ENCODE data around the gene SUSD6. TPM values are rescaled to one million over a fixed set of nuclear protein-coding genes. Genes with fewer than 3 reads are reported as not detected.

Gene SUSD6
- total RNA-seq, 1 donor from 2014 or later: 67.1 TPM

DNA sequence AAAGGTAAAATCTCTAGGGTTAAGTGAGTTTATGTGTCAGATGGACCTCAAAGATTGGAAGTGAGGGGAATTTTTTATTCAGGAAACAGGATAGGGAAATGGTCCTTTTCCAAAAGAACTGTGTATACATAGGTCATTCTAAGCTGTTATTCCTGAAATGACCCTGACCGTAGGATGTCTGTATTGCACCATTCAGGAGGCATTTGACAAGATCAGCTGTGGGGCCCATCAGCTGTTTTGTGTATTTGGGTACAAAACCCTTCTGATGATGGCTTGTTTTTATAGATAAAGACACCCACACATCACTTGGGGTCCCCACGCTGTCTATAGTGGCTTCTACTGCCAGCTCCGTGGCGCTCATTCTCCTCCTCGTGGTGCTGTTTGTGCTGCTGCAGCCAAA, 92.9 kb downstream of the SUSD6 start:
- peaks cover 82% of the 10 kb centered on the region for H3K4me1 Mint-ChIP-seq
- ATAC-seq (ENCODE audit: low read depth): no peak
- no peak for TF ChIP-seq CTCF (IDR thresholded peaks at IDR 0.05)
- CTCF ChIA-PET: interaction anchor here (1.1 to 1.3 kb wide), 3 partner anchors 11 to 23 kb away, joined by 3 read pairs; no protein-coding TSS in a partner anchor
- no peak overlapping the region for H3K4me3 Mint-ChIP-seq
- H3K27ac Mint-ChIP-seq: no peak overlapping the region
- intact Hi-C loops (cut with micrococcal nuclease): no loop called here
- no peaks in the 10 kb centered on the region for H3K27me3 Mint-ChIP-seq
- no peaks in the 10 kb centered on the region for H3K9me3 Mint-ChIP-seq
- POLR2A ChIA-PET: interaction anchor here (1.2 to 1.8 kb wide), 3 partner anchors 9 to 93 kb away, joined by 3 to 5 read pairs (median 4); partner anchors contain the start of gene SUSD6
- DNase-seq: no peak
- peaks cover 54% of the 10 kb centered on the region for H3K36me3 Mint-ChIP-seq (ENCODE audit: low read depth)

GRCh38 chr14:69705706-69706105, 94.3 kb downstream of the SUSD6 start:
- intact Hi-C loops (cut with micrococcal nuclease): loop anchor here (5.0 kb wide), 1 partner anchor 33 kb away; no protein-coding TSS in a partner anchor
- H3K27ac Mint-ChIP-seq: peak overlapping the region; percentile 43
- peaks cover 77% of the 10 kb centered on the region for H3K4me1 Mint-ChIP-seq
- no peaks in the 10 kb centered on the region for H3K9me3 Mint-ChIP-seq
- no peak overlapping the region for H3K4me3 Mint-ChIP-seq
- peaks cover 68% of the 10 kb centered on the region for H3K36me3 Mint-ChIP-seq (ENCODE audit: low read depth)
- H3K27me3 Mint-ChIP-seq: no peaks in the 10 kb centered on the region
- POLR2A ChIA-PET: interaction anchor here (1.8 kb wide), 1 partner anchor 10 kb away, joined by 4 read pairs; no protein-coding TSS in a partner anchor
- TF ChIP-seq CTCF (IDR thresholded peaks at IDR 0.05): no peak
- CTCF ChIA-PET: interaction anchor here (0.5 to 1.8 kb wide), 2 partner anchors 95 to 1830 kb away, joined by 4 to 5 read pairs; partner anchors contain the start of gene SUSD6
- DNase-seq: no peak
- ATAC-seq (ENCODE audit: low read depth): no peak

DNA sequence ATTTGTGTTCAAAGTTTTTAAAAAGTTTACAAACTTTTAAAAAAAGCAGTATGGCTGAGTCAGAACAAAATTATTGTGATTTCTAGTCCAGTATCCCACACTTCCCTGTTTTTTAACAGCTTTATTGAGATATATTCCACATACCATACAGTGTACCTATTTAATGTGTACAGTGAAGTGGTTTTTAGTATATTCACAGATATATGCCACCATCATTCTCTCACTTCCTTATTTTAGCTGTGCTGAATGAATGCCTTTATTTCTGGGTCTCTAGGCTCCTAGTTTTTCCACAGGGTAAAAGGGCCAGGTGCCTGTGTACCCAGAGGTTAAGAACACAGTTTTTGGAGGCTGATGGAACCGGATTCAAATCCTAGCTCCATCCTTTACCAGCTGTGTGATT, 96.7 kb downstream of the SUSD6 start:
- intact Hi-C loops (cut with micrococcal nuclease): loop anchor here (1.0 to 5.0 kb wide), 3 partner anchors 15 to 93 kb away; no protein-coding TSS in a partner anchor

DNA sequence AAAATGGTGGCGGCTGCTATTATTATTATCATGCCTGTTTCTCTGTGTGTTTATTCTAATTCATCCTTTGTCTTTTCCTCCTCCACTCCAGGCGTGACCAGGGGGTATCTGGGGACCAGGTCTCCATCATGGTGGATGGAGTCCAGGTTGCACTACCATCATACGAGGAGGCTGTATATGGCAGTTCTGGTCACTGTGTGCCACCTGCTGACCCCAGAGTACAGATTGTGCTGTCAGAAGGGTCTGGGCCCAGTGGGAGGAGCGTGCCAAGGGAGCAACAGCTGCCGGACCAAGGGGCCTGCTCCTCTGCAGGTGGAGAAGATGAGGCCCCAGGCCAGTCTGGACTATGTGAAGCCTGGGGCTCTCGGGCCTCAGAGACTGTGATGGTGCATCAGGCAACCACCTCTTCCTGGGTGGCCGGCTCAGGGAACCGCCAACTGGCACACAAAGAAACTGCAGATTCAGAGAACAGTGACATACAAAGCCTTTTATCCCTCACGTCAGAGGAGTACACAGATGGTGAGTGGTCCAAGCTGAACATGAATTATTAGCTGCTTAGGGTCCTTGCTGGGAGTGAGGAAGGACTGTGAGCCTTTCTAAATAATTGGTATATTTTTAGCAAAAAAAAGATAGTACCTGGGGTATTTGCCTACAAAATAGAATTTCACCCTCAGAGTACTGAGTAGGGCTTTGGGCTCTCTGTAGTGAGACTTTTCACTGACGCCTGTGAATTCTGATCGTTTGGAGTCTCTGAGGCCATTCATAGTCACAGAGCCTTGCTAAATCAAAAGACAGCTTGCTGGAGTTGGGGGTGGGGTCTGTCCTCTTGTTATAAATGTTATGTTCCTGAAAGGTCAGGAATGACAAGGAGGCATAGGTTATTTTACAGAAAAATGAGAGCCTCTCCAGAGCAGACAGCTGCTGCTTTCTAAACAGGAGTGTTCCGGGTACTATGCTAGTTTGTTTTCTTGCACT, 97.5 kb downstream of the SUSD6 start:
- no peaks in the 10 kb centered on the region for H3K9me3 Mint-ChIP-seq
- POLR2A ChIA-PET: interaction anchor here (1.1 to 1.5 kb wide), 3 partner anchors 10 to 98 kb away, joined by 4 to 6 read pairs (median 4); partner anchors contain the start of gene SUSD6

More for the DNA sequence above, 96.7 kb downstream of the SUSD6 start:
- peaks cover 61% of the 10 kb centered on the region for H3K4me1 Mint-ChIP-seq
- ChIA-PET CTCF (interaction anchor here (1.0 to 4.2 kb wide), 3 partner anchors 19 to 107 kb away, joined by 4 to 19 read pairs (median 14); no protein-coding TSS in a partner anchor), POLR2A (interaction anchor here (1.1 to 1.5 kb wide), 3 partner anchors 9 to 97 kb away, joined by 4 to 6 read pairs (median 4); partner anchors contain the start of gene SUSD6)
- peak overlapping the region; percentile 63 for H3K27ac Mint-ChIP-seq
- ATAC-seq (ENCODE audit: low read depth) (peak; percentile 58), DNase-seq (no peak)
- peaks cover 90% of the 10 kb centered on the region for H3K36me3 Mint-ChIP-seq (ENCODE audit: low read depth)
- TF ChIP-seq CTCF (IDR thresholded peaks at IDR 0.05): no peak
- no peak overlapping the region for H3K4me3 Mint-ChIP-seq
- no peaks in the 10 kb centered on the region for H3K27me3 Mint-ChIP-seq
- H3K9me3 Mint-ChIP-seq: no peaks in the 10 kb centered on the region

More for the DNA sequence above, 97.5 kb downstream of the SUSD6 start:
- H3K27ac Mint-ChIP-seq: peak overlapping the region; percentile 63
- peaks cover 53% of the 10 kb centered on the region for H3K4me1 Mint-ChIP-seq
- no peak for DNase-seq
- intact Hi-C loops (cut with micrococcal nuclease): loop anchor here (1.0 to 5.0 kb wide), 3 partner anchors 16 to 94 kb away; no protein-coding TSS in a partner anchor
- CTCF ChIA-PET: interaction anchor here (2.9 to 4.2 kb wide), 2 partner anchors 18 to 104 kb away, joined by 14 to 19 read pairs; no protein-coding TSS in a partner anchor
- H3K27me3 Mint-ChIP-seq: no peaks in the 10 kb centered on the region
- no peak overlapping the region for H3K4me3 Mint-ChIP-seq
- ATAC-seq (ENCODE audit: low read depth): peak; percentile 66
- peaks cover 92% of the 10 kb centered on the region for H3K36me3 Mint-ChIP-seq (ENCODE audit: low read depth)
- no peak for TF ChIP-seq CTCF (IDR thresholded peaks at IDR 0.05)
